Kidney capillary endothelial cell (primary cell): Measurements from ENCODE around the gene KCTD17.

Experiments used
- DNase-seq: peaks from one replicate; pipeline ENCODE4 v3.0.0-alpha.2; 2018; ENCODE audit warnings: low spot score

The KCTD17 gene

GRCh38 chr22:37080438-37080837, 28.9 kb downstream of the KCTD17 start:
- DNase-seq, result no peak

- DNase-seq, result no peak
Observed at GRCh38 chr22:37080838-37081237, 29.3 kb downstream of the KCTD17 start.

- DNase-seq, result no peak
Observed at GRCh38 chr22:37082251-37082873, 30.8 kb downstream of the KCTD17 start.

GRCh38 chr22:37083914-37084313, 32.4 kb downstream of the KCTD17 start:
- DNase-seq, result no peak

- no peak for DNase-seq
Observed at GRCh38 chr22:37084385-37084784, 32.8 kb downstream of the KCTD17 start.

GRCh38 chr22:37086184-37086583, 34.6 kb downstream of the KCTD17 start:
- no peak for DNase-seq

DNA sequence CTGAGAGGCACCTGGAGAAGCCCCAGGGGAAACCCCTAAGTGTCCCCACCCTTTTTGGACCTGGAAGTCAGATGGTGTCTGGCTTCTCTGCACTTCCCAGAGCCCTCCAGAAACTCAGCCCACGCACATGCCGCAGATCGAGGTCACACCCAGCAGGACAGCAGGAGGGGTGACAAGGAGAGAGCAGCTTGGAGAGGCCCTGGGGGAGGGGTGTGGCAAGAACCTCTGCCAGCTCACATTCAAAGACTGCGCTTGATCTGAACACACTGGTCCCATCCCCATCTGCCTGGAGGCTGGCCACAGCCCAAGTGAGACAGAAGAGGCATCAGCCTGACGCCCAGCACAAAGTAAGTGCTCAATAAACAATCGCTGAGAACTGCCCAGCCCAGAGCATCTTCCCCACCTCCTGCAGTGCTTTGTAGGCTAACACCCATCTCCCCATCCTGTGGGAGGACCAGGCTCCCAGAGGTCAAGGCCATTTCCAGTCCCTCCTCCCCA, 36.6 kb downstream of the KCTD17 start:
- no peak for DNase-seq

GRCh38 chr22:37088750-37089408, 37.3 kb downstream of the KCTD17 start:
- DNase-seq, result no peak

GRCh38 chr22:37089434-37089833, 37.9 kb downstream of the KCTD17 start:
- no peak for DNase-seq

- DNase-seq, result no peak
Observed at GRCh38 chr22:37090920-37091695, 39.6 kb downstream of the KCTD17 start.

- DNase-seq, result no peak
Observed at GRCh38 chr22:37091994-37092393, 40.5 kb downstream of the KCTD17 start.

- DNase-seq, result no peak
Observed at GRCh38 chr22:37092997-37093396, 41.5 kb downstream of the KCTD17 start.

- DNase-seq, result no peak
Observed at GRCh38 chr22:37094239-37094638, 42.7 kb downstream of the KCTD17 start.

GRCh38 chr22:37095113-37095512, 43.6 kb downstream of the KCTD17 start:
- no peak for DNase-seq

GRCh38 chr22:37097346-37097745, 45.8 kb downstream of the KCTD17 start:
- DNase-seq, result no peak

- DNase-seq, result no peak
Observed at GRCh38 chr22:37098976-37099591, 47.5 kb downstream of the KCTD17 start.

DNA sequence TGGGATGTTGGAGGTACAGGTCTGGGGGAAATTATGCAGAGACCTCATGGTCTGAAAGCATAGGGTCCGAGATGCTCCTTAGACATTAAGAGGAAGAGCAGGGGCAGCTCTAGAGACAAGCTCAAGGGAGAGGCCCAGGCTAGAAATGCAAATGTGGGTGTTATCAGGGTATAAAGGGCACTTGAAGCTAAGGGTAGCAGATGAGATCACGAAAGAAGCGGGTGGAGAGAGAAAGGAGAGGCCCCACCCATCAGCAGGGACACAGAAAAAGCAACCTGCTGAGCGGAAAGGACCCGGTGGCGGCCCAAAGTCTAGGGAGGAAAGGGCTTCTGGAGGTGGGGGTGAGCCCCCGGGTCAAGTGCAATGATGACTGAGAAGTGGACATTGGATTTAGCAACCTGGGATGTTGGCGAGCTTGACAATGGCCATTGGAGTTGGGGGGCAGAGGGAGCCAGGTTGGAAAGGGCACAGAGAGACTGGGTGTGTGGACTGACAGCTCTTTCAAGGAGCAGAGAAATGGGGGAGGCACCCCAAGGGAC, 49.1 kb downstream of the KCTD17 start:
- no peak for DNase-seq

GRCh38 chr22:37101311-37102066, 49.9 kb downstream of the KCTD17 start:
- no peak for DNase-seq

DNA sequence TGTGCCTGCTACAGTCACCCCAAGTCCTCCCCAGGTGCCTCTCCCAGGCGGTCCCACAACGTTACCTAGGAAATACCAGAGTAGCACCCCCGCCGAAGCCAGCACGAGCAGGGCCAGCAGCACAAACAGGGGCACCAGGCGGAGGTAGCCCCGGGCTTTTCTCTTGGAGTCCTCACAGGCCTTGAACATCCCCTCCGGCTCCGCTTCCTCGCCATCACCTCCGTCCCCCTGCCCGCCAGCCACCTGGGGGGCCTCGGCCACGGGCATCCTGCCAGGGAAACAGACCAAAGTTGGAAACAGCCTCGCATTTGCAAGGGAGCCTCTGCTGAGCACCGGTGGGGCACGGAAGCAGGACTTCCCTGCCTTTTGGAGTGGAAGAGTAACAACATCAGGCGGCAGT, 51.6 kb downstream of the KCTD17 start:
- DNase-seq, result no peak

GRCh38 chr22:37103656-37104452, 52.3 kb downstream of the KCTD17 start:
- no peak for DNase-seq

GRCh38 chr22:37105154-37105553, 53.6 kb downstream of the KCTD17 start:
- no peak for DNase-seq
